GM12873 (cell line): ENCODE measurements around the gene PPM1L.

ENCODE experiments used
- TF ChIP-seq, protein P1 (sequence below): IDR thresholded peaks from 2 replicates; pipeline ENCODE4 v1.5.1; 2012; ENCODE audit warnings: low read depth, mild to moderate bottlenecking, moderate library complexity, low read length, control low read depth; ENCODE audit not compliant: insufficient read depth; ENCODE audit errors: missing control alignments

The PPM1L gene

DNA sequence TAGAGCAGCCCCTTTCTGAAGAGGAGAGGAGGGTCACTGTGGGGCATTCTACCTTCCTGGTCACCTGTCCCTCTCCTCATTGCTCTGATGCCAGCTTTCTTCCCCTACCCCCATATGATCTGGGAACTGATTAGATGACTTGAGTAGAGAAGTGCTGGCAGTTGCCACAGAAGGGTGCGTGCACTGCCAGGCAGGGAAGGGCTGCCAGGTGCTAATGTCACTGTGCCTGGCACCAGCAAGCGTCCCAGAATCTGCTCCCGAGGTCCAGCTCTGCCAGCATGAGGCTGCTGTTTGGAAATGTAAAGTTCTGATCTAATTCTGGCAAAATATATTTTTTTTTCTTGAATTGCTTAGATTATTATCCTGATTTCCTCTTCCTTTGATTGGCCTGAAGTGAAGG is 52.8 kb downstream of the PPM1L start:
- TF ChIP-seq, protein P1, sequence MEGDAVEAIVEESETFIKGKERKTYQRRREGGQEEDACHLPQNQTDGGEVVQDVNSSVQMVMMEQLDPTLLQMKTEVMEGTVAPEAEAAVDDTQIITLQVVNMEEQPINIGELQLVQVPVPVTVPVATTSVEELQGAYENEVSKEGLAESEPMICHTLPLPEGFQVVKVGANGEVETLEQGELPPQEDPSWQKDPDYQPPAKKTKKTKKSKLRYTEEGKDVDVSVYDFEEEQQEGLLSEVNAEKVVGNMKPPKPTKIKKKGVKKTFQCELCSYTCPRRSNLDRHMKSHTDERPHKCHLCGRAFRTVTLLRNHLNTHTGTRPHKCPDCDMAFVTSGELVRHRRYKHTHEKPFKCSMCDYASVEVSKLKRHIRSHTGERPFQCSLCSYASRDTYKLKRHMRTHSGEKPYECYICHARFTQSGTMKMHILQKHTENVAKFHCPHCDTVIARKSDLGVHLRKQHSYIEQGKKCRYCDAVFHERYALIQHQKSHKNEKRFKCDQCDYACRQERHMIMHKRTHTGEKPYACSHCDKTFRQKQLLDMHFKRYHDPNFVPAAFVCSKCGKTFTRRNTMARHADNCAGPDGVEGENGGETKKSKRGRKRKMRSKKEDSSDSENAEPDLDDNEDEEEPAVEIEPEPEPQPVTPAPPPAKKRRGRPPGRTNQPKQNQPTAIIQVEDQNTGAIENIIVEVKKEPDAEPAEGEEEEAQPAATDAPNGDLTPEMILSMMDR, result no peak

DNA sequence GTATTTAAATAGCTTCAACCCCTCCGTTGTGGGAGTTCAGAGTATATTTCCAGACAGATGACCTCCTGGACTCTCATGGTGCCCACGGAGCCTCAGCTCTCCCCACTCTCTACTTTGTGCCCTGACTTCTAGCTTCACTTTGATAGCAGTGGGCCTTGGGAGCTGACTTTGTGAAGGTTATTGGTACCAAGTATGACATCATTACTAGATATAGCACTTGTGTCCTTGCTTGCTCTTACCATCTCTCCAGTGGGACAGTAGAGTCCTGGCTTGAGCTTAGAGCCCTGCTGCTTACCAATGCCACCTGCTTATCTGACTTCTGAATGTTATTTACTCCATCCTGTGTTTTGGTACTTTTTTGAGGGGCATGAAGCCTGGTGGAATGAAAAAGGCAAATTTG is 53.4 kb downstream of the PPM1L start:
- TF ChIP-seq, protein P1, result no peak

DNA sequence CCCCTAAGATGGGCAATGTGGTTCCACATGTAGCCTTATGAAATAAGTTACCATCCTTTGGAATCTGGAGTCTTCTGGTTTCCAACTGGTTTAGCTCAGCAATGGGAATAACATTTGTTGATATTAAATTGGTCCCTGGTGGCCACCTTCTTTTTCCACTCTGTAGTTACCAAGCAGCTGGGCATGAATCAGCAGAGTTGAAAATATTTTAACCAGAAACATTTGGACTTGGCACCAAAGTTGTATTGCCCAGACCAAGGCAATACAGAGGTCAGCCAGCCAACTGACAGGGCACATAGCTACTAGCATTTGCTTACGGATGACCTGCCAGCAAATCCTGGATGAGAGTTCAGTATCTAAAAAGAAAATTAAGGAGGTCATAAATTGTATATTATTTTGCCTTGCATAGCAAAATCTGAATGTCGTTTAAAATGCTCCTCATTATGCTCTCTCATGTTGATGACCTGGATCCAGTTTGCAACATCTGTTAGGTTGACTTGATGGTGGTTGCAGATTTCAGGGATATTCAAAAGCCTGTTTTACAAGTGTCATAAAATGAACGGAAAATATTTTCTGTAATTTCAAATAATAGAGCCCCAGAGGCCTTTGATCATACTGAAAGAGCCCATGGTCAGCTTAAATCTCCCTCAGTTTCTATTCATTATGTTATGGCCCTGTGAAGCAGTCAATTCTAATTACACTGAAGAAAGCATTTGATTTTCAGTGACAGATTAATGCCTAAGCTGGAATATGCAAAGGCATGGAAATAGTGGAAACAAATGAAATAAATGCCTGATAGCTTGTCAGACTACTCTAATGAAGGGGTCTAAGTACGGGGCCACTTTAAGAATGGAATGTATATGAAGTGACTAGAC is 54.6 kb downstream of the PPM1L start:
- TF ChIP-seq, protein P1, result no peak

DNA sequence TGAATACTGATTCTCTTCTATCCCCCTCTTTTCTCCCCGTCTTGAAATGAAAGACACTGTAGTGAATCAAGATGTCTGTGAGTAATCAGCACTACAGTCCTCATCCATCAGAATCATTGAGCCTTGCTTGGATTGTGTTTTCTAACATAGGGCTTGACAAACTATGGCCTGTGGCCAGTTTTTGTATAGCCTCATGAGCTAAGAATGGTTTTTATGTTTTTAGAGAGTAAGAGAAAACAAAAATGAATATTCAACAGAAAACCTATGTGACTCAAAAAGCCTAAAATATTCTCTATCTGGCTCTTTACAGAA is 55.2 kb downstream of the PPM1L start:
- TF ChIP-seq, protein P1, result no peak

DNA sequence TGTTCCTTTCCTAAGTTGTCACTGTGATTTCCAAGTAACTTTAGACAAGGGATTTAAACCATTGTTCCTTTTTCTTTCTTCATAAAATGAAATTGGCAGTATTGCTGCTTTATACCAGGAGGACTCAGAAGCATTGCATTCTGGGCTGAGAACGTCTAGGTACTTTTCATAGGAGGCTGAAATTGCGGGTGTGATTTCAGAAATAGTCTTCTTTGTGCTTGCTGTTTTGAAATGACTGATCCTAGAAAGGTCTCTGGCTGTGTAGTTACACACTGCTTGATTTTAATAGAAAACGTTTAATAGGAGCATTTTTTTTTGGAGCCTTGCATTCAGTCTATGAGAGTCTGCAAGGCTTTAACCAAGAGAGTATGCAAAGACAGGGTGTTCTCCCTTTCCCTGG is 56.3 kb downstream of the PPM1L start:
- TF ChIP-seq, protein P1, result no peak

DNA sequence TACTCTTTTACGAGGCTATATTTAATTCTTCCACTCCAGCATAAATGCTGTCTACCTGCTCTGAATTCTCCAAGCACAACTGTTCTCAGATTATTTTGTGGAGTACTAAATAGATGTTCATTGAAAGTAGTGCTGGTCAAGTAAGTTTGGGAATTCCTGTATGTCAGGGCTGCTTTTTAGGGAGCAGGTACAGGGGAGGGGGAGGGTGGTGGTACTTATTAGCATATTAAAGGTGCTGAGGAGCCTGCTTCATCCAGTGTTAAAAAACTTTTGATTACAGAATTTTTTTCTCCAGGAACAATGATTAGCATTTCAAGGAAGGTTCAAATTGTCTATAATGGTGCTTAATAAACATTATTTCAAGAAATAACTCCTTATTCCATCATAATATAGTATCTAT is 59.2 kb downstream of the PPM1L start:
- TF ChIP-seq, protein P1, result no peak

DNA sequence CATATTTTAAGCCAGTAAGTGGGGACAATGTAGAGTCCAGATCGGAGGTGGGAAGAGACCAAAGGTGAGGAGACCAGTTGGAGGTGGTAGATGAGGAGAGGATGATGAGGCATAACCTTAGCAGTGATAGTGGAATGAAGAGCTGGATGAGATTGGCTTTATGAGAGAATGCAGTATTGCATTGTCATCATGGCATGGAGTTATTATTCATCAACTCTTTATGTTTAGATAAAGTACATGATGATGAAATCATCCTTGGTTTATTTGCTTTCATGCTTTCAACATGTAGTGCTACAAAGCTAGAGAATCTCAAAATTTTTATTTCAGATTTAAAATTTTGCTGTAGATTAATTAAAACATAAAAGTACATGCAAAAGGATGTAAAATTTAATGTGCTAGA is 64.0 kb downstream of the PPM1L start:
- TF ChIP-seq, protein P1, result no peak
